ENCODE data around the gene LRMDA. TPM values are rescaled to one million over a fixed set of nuclear protein-coding genes. Genes with fewer than 3 reads are reported as not detected.
A peak's percentile ranks its signal among the peaks of the same experiment; 100 is the strongest.

Gene LRMDA
- total RNA-seq, 1 donor from 2014 or later, result 5.2 TPM

DNA sequence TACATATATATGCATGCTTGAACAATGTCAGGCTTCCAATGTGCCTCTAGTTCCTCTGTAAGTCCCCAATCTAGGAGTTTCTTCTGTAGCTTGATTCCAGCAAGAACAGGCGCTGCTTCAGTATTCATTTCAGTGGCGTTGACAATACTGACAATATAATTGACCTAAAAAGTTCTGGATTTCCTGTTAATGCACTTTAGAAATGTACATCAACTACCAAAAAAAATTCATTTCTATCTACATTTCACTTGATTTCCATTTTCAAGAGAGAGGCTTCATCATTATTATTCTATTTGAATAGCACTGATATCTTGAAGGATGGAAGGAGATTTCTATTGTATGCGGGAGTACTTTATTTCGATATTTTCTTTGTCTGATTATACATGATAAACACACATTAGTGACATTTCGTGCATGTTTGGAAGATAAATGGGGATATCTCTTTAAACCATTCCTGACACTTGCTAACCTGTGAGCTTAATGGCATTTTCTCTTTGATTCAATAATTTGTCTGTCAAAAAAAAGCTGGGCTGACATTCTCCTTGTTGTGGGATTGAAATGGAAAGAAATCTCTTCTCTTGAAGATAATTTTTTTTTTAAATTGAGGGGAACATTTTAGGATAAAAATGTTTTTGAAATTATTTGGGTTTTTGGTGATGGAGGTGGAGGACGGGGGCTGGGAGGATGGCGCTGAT is 568.2 kb downstream of the LRMDA start:
- DNase-seq (ENCODE audit: low spot score), result no peak
- no peak for TF ChIP-seq EZH2phosphoT487 (IDR thresholded peaks at IDR 0.05)
- TF ChIP-seq EZH2 (IDR thresholded peaks at IDR 0.05), result no peak
- TF ChIP-seq, protein P1, sequence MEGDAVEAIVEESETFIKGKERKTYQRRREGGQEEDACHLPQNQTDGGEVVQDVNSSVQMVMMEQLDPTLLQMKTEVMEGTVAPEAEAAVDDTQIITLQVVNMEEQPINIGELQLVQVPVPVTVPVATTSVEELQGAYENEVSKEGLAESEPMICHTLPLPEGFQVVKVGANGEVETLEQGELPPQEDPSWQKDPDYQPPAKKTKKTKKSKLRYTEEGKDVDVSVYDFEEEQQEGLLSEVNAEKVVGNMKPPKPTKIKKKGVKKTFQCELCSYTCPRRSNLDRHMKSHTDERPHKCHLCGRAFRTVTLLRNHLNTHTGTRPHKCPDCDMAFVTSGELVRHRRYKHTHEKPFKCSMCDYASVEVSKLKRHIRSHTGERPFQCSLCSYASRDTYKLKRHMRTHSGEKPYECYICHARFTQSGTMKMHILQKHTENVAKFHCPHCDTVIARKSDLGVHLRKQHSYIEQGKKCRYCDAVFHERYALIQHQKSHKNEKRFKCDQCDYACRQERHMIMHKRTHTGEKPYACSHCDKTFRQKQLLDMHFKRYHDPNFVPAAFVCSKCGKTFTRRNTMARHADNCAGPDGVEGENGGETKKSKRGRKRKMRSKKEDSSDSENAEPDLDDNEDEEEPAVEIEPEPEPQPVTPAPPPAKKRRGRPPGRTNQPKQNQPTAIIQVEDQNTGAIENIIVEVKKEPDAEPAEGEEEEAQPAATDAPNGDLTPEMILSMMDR (IDR thresholded peaks at IDR 0.05), result no peak
- no peak overlapping the region for H3K27ac ChIP-seq
- no peak overlapping the region for H2AFZ ChIP-seq (replicated peaks)
- H3K27me3 ChIP-seq, result no peaks in the 10 kb centered on the region
- no peak overlapping the region for H3K9ac ChIP-seq
- H3K4me1 Mint-ChIP-seq, result peaks cover 11% of the 10 kb centered on the region
- H4K20me1 ChIP-seq (ENCODE audit: low read depth), result no peaks in the 10 kb centered on the region
- H3K36me3 ChIP-seq, result no peaks in the 10 kb centered on the region
- no peaks in the 10 kb centered on the region for H3F3A ChIP-seq (ENCODE audit: low read depth)
- H3K27ac Mint-ChIP-seq, result no peak overlapping the region
- H3K4me2 ChIP-seq, result no peak overlapping the region
- no peaks in the 10 kb centered on the region for H3K79me2 ChIP-seq (ENCODE audit: low read depth)
- peaks cover 6% of the 10 kb centered on the region for H3K27me3 Mint-ChIP-seq (ENCODE audit: insufficient read depth, low read depth)
- no peak overlapping the region for H3K4me3 Mint-ChIP-seq
- no peaks in the 10 kb centered on the region for H3K36me3 Mint-ChIP-seq
- peaks cover 2% of the 10 kb centered on the region for H3K9me3 Mint-ChIP-seq
- H3K4me3 ChIP-seq, result no peak overlapping the region
- no peaks in the 10 kb centered on the region for H3K4me1 ChIP-seq
- no peaks in the 10 kb centered on the region for H3K9me3 ChIP-seq (ENCODE audit: low read depth)

DNA sequence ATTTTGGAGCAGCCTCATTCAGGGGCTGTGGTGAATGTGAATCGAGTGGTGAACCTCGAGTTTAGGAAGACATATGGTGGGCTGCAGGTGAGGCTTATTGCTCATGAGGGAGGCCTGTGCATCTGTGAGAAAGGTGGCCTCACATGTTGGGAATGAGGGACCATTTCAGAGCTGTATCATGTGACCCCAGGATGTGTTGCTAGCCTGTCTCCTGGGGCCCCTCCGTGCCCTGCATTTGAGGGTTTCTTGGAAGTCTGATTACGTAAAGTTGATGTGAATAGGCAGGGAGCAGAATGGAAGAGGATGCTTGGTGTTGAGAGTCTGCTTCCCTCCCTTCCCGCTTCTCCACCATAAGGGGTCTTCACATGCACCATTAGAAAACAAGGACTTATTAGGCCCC is 569.1 kb downstream of the LRMDA start:
- H4K20me1 ChIP-seq (ENCODE audit: low read depth), result no peaks in the 10 kb centered on the region
- H3K27ac Mint-ChIP-seq, result no peak overlapping the region
- no peak overlapping the region for H3K4me2 ChIP-seq
- no peak overlapping the region for H3K4me3 ChIP-seq
- H3K9ac ChIP-seq, result no peak overlapping the region
- no peak overlapping the region for H3K27ac ChIP-seq
- no peak overlapping the region for H3K4me3 Mint-ChIP-seq
- no peaks in the 10 kb centered on the region for H3K79me2 ChIP-seq (ENCODE audit: low read depth)
- H3K9me3 Mint-ChIP-seq, result peaks cover 2% of the 10 kb centered on the region
- no peaks in the 10 kb centered on the region for H3K36me3 ChIP-seq
- DNase-seq (ENCODE audit: low spot score), result no peak
- no peaks in the 10 kb centered on the region for H3K9me3 ChIP-seq (ENCODE audit: low read depth)
- TF ChIP-seq, protein P1 (IDR thresholded peaks at IDR 0.05), result no peak
- TF ChIP-seq EZH2phosphoT487 (IDR thresholded peaks at IDR 0.05) (no peak), EZH2 (IDR thresholded peaks at IDR 0.05) (no peak)
- no peaks in the 10 kb centered on the region for H3K4me1 ChIP-seq
- H3F3A ChIP-seq (ENCODE audit: low read depth), result no peaks in the 10 kb centered on the region
- no peaks in the 10 kb centered on the region for H3K36me3 Mint-ChIP-seq
- peaks cover 6% of the 10 kb centered on the region for H3K27me3 Mint-ChIP-seq (ENCODE audit: insufficient read depth, low read depth)
- no peaks in the 10 kb centered on the region for H3K27me3 ChIP-seq
- H3K4me1 Mint-ChIP-seq, result peaks cover 10% of the 10 kb centered on the region
- H2AFZ ChIP-seq (replicated peaks), result no peak overlapping the region

DNA sequence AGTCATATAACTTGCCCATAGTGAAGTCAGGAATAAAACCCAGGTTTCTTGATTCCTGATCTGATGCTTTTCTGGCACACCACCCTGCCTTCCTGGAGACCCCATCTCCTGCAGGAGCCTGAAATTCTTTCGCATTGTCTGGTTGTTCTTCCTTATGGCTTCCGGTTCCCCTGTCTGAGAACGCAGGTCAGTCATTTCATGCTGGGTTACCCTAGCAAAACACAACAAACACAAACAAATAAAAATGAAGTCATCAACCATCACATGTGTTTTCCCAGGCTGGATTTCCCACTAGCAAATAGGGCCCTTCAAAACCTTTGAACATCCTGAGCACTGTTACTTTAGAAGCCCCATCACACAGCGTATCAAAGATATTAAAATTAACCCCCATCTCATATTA is 569.6 kb downstream of the LRMDA start:
- peaks cover 2% of the 10 kb centered on the region for H3K9me3 Mint-ChIP-seq
- peak overlapping the region; percentile 19 for H3K27ac Mint-ChIP-seq

More for the DNA sequence above, 569.6 kb downstream of the LRMDA start:
- Mint-ChIP-seq H3K27me3 (ENCODE audit: insufficient read depth, low read depth) (peaks cover 6% of the 10 kb centered on the region), H3K36me3 (no peaks in the 10 kb centered on the region), H3K4me1 (peaks cover 7% of the 10 kb centered on the region), H3K4me3 (no peak overlapping the region)
- Histone ChIP-seq H2AFZ (replicated peaks) (no peak overlapping the region), H3K9me3 (ENCODE audit: low read depth) (no peaks in the 10 kb centered on the region), H3K79me2 (ENCODE audit: low read depth) (no peaks in the 10 kb centered on the region), H3K27ac (no peak overlapping the region), H3K4me1 (peaks cover 1% of the 10 kb centered on the region), H3K4me2 (no peak overlapping the region), H3K4me3 (no peak overlapping the region), H3F3A (ENCODE audit: low read depth) (no peaks in the 10 kb centered on the region), H3K36me3 (no peaks in the 10 kb centered on the region), H4K20me1 (ENCODE audit: low read depth) (no peaks in the 10 kb centered on the region), H3K9ac (no peak overlapping the region), H3K27me3 (no peaks in the 10 kb centered on the region)
- no peak for TF ChIP-seq EZH2phosphoT487 (IDR thresholded peaks at IDR 0.05)
- no peak for TF ChIP-seq EZH2 (IDR thresholded peaks at IDR 0.05)
- TF ChIP-seq, protein P1 (IDR thresholded peaks at IDR 0.05), result no peak
- DNase-seq (ENCODE audit: low spot score), result no peak

Data from neural progenitor cell (in vitro differentiated cells).